CD14-positive monocyte (primary cell): Measurements from ENCODE around the gene ZNF302. TPM values are rescaled to one million over a fixed set of nuclear protein-coding genes. Genes with fewer than 3 reads are reported as not detected.

Experiments used
- polyA plus RNA-seq, 3 donors: library from polyadenylated mRNA; depleted of rRNA in 1 of 3; unstranded in 2 of 3; stranded (reverse) in 1 of 3; fragments of 300-500 nt in 2 of 3; fragments of >200 nt in 1 of 3; fragmentation: Illumina TruSeq in 2 of 3; gene quantifications; 1 replicate in 2 of 3; 2 replicates in 1 of 3; pipeline ENCODE4 v1.2.3, GENCODE V29; 2012 to 2021
- small RNA-seq: library from RNA; depleted of rRNA; stranded (forward); fragments of <200 nt; gene quantifications from one replicate; pipeline ENCODE3, GENCODE V24; 2012; ENCODE audit warnings: low read depth; ENCODE audit not compliant: insufficient read length

The ZNF302 gene
- polyA plus RNA-seq, 3 donors = 3.2 to 9.0 (median 4.4) TPM

Small RNAs within 50 kb of the gene (small RNA-seq; reads per million reads assigned to genes)
- not detected for gene RF00611

Other genes with a start within 250 kb of the ZNF302 start
- 10 to 100 TPM; 26.3 to 52.1 (median 42.7) TPM for gene UBA2, start 249.3 kb upstream of the ZNF302 start, polyA plus RNA-seq
- gene WTIP, start 195.9 kb upstream of the ZNF302 start, polyA plus RNA-seq = under 1 TPM in 1 of 3 donors, not detected in 2; 0.11 TPM
- gene SCGB2B2, start 519 bp upstream of the ZNF302 start, polyA plus RNA-seq = under 1 TPM in 1 of 3 donors, not detected in 2; 0.05 TPM
- gene ZNF181, start 56.6 kb downstream of the ZNF302 start, polyA plus RNA-seq = 1 to 10 TPM; 2.3 to 5.7 (median 3.0) TPM
- gene ZNF599, start 95.5 kb downstream of the ZNF302 start, polyA plus RNA-seq = under 1 TPM; 0.85 to 0.99 (median 0.91) TPM
- 1 to 10 TPM in 1 of 3 donors, under 1 TPM in 2; 0.13 to 1.7 (median 0.29) TPM for gene ZNF30, start 249.2 kb downstream of the ZNF302 start, polyA plus RNA-seq